Ecto neural progenitor cell (in vitro differentiated cells): Measurements from ENCODE around the gene COX4I1.

Experiments
- DNase-seq: peaks from one replicate; pipeline ENCODE4 v3.0.0-alpha.2; 2018; ENCODE audit warnings: low spot score

COX4I1 gene

DNA sequence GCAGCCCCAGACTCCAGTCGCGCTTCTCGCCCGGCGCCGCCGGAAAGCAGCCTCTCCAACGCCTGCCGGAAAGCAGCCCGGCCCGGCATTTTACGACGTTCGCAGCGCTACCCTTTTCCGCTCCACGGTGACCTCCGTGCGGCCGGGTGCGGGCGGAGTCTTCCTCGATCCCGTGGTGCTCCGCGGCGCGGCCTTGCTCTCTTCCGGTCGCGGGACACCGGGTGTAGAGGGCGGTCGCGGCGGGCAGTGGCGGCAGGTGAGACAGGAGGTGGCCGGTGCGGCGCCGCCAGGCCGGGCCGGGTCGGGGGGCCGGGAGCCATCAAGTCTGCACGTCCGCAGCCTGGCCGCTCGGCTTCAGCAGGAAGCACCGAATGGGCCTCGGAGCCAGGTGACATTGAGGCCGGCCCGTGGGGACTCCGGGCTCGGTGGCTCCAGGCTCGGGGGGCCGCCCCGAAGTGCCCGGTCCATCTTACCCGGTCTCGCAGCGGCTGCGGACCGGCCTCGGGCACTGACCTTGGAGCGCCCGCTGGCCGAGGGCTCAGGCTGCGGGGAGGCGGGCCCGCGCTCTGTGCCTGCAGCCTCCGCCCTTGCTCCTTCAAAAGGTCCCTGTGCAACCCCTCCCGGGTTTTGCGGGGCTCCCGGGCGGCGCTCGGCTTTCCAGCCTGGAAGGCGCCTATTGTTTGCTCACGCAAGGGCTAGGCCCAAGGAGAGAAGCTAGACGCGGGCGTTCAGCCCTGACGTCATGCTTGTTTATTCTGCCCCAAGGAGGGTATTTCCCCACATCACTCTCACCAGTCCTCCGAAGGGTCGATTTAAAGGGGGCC lies at the start of gene COX4I1, which contains the start of gene EMC8:
COX4I1 (plus strand) TSS at position 199 of the 824 bp plus-strand sequence. CDS start 1,511 bp downstream, outside the sequence.
EMC8 (minus strand) TSS at position 48 of the 824 bp plus-strand sequence. CDS start 249 bp downstream, outside the sequence.
- DNase-seq = peak; percentile 96

DNA sequence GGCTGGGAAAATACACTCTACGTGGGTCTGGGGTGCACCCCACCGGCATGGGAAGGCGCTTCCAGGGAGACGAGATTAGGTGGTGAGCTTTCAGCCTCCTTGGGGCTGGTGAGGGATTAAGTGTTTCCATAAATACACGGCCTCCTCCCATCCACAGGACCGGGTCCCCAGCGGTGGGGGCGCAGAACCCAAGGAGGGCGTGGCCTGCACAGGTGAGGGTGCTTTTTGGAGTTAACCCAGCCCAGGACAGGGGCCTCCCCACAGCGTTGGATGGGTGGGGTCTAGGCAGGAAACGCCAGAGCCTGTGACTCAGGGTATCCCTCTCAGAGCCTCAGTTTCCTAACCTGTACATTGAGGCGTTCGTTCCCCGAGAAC lies 49.7 kb upstream of the COX4I1 start:
- DNase-seq = no peak

DNA sequence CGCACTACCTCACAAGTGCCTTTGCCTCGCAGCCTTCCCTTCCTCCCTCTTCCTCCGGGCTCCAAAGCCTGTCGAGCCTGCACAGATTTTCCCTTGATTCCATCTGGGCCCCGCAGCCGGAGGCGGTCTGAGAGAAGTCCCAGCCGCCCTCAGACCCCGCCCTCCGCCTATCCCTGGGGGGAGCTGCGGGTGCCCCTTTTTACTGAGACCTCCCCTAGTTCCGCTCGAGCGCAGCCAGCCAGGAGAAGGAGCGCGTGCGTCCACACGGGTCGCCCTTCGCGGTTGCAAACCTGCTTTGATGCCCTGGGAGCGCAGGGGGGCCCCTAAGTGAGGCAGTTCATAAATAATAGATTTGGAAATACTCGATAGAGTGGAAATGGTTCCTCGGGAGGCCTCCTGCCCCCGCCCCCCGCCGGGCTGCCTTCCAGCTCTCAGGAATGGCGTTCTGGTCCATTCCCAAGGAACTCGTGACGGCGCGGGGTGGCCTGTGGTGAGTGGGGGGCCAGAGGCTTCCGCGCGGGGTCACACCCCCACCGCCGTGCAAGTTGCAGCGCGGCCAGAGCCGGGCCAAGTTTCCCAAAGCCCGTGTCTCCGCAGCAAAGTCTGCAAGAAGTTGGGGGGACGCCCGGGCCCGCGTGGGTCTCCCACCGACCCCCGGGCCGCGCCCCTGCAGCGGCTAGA lies 49.2 kb upstream of the COX4I1 start:
- peak; percentile 67 for DNase-seq

DNA sequence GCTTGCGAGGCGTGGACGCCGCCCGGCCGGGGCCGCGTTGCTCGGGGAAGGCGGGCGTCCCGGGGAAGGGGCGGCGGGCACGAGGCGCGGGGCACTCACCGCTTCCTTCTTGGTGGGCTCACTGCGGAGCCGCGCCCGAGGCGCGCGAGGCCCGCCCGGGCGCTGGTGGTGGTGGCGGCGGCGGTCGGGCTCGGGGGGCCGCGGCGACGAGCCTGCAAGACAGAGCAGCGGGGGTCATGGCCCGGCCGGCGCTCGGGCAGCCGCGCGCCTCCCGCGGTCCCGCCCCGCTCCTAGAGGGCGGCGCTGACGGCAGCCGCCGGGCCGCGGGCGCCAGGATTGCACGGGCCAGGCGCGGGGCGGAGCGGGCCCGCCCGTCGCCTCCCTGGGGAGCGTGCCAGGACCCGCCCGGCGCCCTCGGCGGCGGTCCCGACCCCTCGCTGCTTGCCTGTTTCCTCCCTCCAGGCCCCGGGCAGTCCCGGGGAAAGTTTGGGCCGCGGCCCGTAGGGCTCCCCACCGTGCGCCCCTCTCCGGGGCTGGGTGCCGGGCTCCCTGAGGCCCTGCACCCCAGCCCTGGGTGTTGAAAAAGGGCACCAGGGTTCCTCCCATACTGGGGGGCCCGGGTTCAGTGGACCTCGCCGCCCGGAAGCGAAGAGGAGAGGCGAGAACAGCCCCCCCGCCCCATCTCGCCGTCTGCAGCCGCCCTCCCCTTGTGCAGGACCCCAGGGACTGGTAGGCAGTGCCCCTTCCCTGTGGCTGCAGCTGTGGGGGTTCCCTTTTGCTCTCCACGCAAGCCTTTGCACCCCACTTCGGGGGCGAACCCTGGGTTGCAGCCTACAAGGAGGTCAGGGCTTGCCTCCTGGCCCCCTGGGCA lies 48.4 kb upstream of the COX4I1 start, which contains the start of gene C16orf74:
C16orf74 (minus strand) TSS at position 270 of the 871 bp plus-strand sequence. CDS start 15,879 bp downstream, outside the sequence.
- peak; percentile 73 for DNase-seq

DNA sequence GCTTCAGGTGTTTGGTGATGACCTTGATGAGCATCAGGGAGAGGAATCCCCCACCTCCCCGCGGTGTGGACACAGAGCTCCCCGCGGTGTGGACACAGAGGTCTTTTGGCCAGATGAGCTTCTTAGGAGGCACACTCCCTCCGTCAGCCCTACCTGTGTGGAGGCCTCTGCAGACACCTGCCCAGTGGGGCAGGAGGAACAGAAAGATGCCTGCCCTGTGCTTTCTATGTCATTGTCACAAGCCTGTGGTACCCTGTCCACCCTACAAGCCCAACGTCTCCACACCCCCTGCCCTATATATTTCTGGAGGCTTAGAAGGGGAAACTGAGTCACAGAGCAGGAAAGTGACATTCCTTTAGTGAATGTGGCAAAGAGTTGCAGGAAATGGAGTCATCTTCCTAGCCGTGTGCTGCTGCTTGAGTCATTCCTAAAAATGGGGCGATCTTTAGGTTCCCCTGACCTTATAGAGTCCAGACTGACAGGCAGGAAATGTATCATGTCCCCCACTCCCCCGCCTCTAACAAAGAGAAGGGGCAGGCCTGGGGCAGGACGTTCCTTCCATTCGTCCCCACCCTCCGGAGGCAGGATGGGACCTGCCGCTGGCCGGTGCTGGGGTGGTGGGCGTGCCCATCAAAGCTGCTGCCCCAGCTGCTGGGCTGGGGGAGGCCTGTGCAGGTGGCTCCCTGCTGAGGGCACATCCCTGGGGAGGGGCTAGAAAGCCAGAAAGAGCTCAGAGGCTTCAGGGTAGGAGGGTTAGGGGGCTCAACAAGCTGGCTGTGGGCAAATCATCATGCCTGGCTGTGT lies 47.6 kb upstream of the COX4I1 start:
- no peak for DNase-seq

DNA sequence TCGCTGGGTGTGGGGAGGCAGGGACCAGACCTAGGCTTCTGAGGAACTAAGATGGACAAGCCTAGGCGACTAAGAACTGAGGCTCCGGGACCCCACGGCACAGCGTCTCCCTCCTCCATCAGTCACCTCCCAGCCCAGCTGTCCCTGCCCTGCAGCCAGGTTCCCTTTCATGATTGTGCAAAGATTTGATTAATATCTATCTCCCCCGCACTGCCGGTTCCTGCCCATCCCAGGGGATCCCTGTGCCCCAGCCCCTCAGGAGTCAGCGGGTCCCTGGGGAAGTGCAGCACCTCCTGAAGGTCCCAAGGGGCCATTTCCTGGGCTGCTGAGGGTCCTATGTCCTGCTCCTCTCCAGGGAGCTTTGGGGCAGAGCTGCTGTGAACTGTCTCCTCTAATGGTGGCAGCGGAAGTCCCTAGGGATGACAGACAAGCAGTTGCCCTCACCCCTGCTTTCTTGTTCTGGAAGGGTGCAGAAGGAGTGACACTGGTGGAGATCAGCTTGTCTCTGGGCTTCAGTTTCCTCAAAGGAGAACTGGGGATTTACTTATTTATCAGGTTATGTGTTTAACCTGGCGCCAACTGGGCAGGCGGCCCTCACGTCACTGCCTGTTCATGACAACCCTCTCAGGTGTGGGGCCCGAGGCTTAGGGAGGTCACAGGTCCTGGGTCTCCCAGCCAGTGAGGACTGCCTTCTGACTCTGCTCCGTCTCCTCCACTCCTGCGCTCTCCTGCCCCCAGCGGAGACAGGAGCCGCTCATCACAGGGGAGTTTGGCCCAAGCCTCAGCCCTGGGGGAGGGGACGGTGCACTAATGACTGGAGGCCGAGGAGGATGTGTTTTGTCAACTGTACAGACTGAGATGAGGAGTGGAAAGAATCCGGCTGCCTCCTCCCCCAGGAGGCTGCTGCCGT lies 46.7 kb upstream of the COX4I1 start:
- DNase-seq = peak; percentile 81

DNA sequence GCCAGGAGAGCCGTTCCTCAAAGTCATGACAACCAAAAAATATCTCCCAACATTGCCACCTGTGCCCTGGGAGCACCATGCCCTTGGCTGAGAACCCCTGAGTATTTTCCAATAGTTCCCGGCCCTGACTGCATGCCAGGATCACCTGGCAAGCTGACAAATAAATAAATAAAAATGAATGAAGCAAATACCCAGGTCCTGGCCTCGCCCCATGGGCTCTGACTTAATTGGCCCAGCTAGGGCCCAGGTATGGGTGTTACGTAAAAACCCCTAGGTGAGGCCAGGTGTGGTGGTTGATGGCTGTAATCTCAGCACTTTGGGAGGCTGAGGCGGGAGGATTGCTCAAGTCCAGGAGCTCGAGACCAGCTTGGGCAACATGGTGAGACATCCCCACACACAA lies 45.9 kb upstream of the COX4I1 start:
- no peak for DNase-seq

DNA sequence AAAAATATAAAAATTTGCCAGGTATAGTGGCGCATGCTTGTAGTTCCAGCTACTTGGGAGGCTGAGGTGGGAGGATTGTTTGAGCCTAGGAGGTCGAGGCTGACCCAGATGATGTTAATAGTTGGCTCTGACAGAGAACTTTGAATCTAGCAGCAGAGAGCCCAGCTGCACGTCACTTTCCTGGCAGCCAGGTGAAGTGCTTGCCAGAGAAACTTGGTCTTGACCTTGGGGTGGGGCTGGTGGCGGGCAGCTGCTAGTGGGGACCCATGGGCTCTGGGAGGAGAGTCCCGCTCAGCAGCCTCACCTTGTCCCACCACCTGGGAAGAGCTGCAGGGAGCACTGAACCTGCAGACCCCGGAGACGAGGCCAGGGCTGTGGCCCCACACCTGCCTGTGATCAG lies 45.5 kb upstream of the COX4I1 start:
- DNase-seq = no peak

DNA sequence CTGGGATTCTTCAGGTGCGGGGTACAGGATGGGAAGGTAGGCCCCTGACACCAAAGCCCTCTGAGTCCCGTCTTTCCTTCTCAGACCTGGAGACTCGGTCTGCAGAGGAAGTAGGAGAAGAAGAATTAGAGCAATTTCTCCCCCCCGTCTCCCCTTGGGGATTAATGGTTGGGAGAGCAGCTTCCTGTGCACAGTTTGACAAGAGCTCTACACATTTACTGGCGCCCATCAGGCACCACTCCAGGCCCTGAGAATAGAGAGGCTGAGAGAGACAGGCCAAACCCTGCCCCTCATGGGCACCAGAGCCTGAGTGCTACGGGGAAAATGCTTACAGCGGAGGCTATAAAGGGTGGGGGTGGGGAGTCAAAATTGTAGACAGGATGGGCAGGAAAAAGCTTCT lies 45.1 kb upstream of the COX4I1 start:
- no peak for DNase-seq

DNA sequence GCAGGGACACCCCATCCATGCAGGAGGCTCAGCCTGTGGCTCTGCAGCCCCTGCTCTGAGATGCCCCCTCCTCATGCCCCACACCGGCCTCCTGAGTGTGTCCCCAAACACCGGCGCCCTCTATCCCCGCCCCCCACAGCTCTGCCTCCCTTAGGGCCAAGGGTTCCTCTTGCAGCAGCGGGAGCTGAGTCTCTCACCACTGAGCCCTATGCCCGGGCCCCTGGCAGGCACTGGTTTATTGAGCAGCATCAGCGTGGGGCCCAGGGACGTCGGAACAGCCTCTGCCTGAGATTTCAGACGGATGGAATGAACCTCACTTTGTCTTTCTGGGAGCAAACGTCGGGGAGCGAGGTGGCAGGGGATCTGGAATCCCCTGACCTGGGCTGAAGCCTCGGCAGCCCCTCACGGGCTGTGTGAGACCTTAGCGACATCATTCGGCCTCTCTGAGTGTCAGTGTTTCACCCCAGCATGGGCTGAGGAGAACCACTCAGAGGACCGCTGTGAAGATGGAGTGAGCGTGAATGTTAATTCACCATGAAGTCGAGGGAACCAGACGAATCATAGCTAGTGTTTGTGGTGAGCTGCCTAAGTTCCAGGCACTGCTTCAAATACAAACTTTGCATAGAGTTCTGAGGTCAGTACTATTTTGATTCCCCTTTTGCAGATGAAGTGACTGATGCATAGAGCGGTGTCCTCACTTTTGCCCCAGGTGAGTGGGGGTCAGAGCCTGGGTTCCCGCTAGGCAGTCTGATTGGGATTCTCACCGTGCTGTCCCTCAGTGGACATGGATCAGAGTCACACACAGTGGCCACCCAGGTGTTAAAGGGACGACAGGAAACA lies 43.3 kb upstream of the COX4I1 start:
- DNase-seq = no peak

DNA sequence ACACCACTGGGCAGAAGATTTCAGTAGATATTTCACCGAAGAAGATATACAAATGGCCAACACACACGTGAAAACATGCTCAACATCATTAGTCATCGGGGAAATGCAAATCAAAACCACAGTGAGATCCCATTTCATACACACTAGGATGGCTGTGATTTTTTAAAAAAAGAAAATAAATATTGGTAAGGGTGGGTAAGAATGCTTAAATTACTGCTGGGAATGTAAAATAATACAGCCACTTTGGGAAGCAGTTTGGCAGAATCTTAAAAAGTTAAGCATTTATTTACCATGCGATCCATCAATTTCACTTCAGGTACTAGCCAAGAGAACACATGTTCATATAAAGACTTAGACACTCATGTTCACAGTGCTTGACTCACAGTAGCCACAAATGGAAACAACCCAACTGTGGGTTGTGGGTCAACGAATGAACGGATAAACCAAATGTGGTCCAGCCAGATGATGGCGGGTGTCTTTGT lies 42.1 kb upstream of the COX4I1 start:
- DNase-seq = no peak

DNA sequence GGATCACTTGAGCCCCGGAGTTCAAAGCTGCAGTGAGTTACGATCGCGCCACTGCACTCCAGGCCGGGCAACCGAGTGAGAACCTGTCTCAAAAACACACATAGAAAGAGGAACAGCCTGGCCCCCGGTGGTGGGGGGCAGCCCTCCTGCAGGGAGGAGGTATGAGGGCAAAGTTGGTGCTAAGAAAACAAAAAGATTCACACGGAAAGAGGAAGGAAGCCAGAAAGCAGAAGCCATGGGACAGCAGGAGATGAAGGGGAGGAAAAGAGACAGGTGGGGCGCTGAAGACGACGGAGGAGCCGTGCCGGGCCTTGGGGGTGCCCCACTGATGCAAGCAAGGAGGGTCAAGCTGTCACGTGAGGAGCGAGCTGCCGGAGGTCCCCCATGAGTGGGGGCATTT lies 40.4 kb upstream of the COX4I1 start:
- no peak for DNase-seq

DNA sequence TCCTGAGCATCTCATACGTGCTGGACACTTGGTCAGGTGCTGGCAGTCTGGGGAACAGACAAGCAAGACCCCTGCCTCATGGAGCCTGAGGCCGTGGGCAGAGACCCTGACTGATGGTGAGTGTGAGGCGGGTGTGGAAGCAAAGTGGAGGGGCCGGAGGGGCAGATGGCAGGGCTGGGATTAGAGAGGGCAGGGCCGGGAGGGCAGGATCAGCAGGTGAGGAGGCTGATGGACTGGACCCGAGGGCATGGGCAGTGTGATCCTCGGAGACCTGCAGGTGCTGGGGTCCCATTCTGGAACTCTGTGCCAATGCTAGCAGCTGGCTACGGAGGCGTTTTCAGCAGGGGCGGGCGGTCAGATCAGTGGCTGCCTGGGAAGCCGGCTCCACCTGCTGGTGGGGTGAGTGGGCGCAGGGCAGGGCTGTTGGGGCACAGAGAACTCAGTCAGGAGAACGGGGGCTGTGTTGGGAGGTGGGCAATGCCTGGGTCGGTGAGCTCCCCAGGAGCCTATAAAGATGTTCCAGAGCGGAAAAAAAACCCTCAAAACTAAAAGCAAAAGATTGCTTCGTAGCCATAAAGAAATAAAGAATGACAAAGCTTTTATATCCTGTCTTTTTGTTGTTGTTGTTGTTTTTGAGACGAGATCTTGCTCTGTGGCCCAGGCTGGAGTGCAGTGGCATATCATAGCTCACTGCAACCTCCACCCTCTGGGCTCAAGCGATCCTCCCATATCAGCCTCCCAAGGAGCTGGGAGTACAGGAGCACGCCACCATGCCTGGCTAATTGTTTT lies 39.7 kb upstream of the COX4I1 start:
- DNase-seq = no peak

DNA sequence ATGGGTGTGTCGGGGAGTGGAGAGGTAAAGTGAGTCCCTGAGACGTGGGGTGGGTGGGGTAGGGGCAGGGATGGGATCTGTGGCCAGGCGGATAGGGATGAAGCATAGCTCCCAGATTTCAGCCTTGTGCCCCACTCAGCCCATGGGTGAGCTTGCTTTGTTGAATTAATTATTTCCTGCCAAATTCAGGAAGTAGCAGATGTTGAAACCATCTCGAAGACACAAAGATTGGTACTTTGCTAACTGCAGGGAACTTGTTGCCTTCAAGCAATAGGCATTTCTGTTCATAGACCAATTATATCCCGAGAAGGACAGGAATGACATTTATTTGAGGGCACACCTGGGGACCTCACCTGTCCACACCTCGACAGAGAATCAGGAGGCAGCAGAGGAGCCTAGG lies 37.6 kb upstream of the COX4I1 start:
- no peak for DNase-seq

DNA sequence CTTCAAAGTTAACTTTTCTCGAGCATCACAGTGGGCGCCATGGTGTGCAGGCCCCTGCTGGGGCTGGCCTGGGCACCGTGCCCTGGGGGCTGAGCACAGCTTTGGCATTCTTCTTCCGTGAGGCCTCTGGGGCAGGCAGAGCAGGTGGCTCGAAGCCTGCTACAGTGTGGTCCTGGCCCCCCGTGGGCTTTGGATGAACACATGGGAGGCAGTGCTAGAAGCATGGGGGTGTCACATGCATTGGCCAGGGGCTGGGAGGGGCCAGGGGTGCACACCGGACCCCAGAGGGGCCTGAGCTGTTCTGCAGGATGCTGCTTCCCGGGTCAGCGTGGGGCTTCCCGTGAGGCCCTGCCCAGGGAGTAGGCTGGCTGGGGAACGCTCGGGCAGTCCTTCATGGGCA lies 36.5 kb upstream of the COX4I1 start:
- no peak for DNase-seq

DNA sequence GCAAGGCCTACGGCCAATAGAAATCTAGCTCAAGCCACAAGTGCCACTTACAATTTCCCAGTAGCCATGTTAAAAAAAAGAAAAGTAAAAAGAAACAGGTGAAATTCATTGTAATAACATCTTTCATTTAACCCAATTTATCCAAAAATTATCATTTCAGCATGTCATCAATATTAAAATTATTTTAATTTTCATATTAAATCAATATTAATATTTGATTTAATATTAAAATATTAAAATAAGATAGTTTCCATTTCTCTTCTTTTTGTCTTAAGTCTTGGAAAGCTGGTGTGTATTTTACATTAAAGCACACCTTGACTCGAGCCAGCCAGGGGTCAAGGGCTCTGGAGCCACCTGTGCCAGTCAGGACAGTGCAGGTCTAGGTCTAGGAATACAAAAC lies 35.9 kb upstream of the COX4I1 start:
- DNase-seq = no peak

DNA sequence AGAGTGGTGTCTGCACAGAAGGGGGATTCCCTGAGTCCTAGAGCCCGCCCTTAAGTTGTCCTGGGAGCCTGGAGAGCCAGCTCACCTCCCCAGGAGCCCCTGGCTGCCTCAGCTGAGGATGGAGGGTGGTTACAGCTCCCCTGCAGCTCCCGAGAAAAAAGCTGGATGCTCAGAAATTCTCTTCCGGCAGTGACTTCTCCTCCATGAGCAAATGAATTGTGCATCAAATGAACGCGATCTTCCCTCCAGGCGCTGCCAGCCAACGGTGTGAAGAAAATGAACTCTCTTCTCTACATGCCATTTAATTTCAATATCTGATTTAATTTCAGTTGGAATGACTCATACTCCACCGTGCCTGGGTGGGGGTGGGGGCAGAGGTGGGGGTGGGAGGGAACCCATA lies 34.3 kb upstream of the COX4I1 start:
- DNase-seq = no peak

DNA sequence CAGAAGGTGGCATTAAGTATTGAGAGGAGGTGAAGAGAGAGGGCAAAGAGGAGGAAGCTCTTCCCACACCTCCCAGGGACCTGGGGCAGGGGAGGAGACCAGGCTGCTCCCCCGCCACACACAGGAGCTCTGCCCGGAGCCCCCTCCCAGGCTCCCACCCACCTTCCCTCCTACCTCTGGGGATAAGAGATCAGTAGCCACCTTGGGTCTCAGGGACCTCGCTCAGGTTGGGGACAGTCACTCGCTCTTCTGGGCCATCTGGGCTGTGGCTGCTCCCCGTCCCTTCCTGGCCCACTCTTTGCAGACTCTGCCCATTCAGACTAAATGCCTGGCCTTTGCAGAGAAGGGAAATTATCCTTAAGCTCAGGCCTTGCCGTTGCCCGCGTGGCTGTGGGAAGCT lies 33.7 kb upstream of the COX4I1 start:
- DNase-seq = no peak

DNA sequence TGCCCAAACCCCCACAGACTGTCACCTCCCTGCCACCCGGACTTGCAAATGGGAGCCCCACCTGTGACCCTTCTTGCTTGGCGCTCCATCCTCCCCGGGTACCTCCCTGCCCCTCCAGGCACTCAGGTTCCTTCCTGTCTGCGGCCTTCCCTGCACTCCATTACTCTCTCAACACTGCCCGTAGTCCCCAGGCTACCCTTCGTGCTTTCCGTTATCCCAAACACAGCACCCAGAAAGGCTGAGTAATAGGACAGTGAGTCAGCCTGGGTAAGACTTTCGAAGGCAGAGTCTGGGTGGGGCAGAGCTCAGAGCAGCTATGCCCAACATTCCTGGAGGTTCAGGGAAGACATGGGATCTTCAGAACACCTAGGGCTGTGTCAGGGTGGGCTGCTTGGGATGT lies 32.0 kb upstream of the COX4I1 start:
- DNase-seq = no peak
